H1 (cell line): Measurements from ENCODE around the gene BNC2.

Experiments used
- CHD2 ChIP-seq: IDR thresholded peaks from 2 replicates; pipeline ENCODE4 v1.6.1; 2012; ENCODE audit warnings: low read length, improper control_type of control experiment
- EZH2 ChIP-seq: fragments of 200-600 bp; sonication (generic); IDR thresholded peaks from 2 replicates; pipeline ENCODE4 v1.7.1; 2012; ENCODE audit warnings: low read depth, mild to moderate bottlenecking, moderate library complexity, low read length, inconsistent platforms; ENCODE audit not compliant: severe bottlenecking
- JUN ChIP-seq: IDR thresholded peaks from 2 replicates; pipeline ENCODE4 v1.6.1; 2011; ENCODE audit warnings: low read depth, mild to moderate bottlenecking, improper control_type of control experiment, low read length
- JUND ChIP-seq: IDR thresholded peaks from 2 replicates; pipeline ENCODE4 v1.6.1; 2011; ENCODE audit warnings: mild to moderate bottlenecking, improper control_type of control experiment, low read length
- MAX ChIP-seq: IDR thresholded peaks from 2 replicates; pipeline ENCODE4 v1.6.1; 2012; ENCODE audit warnings: inconsistent platforms
- POLR2A ChIP-seq, 2 experiments: IDR thresholded peaks; 1 replicate in 1 of 2; 2 replicates in 1 of 2; pipeline ENCODE4 v1.6.1; 2011; ENCODE audit warnings: low read depth in 2 of 2, low read length in 2 of 2, mild to moderate bottlenecking in 2 of 2; ENCODE audit errors: control extremely low read depth in 1 of 2
- SIN3A ChIP-seq, 2 experiments: IDR thresholded peaks in 1 of 2; conservative IDR thresholded peaks in 1 of 2; 2 replicates each; pipeline ENCODE4 v1.6.1; 2011 to 2012; ENCODE audit warnings: low read length in 2 of 2, improper control_type of control experiment in 1 of 2, low read depth in 1 of 2, mild to moderate bottlenecking in 1 of 2
- TCF12 ChIP-seq: IDR thresholded peaks from 2 replicates; pipeline ENCODE4 v1.6.1; 2011; ENCODE audit warnings: low read depth, mild to moderate bottlenecking, low read length
- USF2 ChIP-seq: IDR thresholded peaks from 2 replicates; pipeline ENCODE4 v1.6.1; 2011; ENCODE audit warnings: low read length, improper control_type of control experiment
- YY1 ChIP-seq: IDR thresholded peaks from 2 replicates; pipeline ENCODE4 v1.6.1; 2011; ENCODE audit warnings: low read depth, mild to moderate bottlenecking, low read length
- TF ChIP-seq, protein P1 (sequence below), 3 experiments: IDR thresholded peaks; 1 replicate in 2 of 3; 2 replicates in 1 of 3; pipeline versions ENCODE4 v1.5.1 to v1.6.1; 2011; ENCODE audit warnings: low read length in 3 of 3, mild to moderate bottlenecking in 3 of 3, inconsistent platforms in 2 of 3, low read depth in 1 of 3, moderate library complexity in 1 of 3; ENCODE audit not compliant: insufficient read depth in 1 of 3; ENCODE audit errors: control extremely low read depth in 1 of 3

DNA sequence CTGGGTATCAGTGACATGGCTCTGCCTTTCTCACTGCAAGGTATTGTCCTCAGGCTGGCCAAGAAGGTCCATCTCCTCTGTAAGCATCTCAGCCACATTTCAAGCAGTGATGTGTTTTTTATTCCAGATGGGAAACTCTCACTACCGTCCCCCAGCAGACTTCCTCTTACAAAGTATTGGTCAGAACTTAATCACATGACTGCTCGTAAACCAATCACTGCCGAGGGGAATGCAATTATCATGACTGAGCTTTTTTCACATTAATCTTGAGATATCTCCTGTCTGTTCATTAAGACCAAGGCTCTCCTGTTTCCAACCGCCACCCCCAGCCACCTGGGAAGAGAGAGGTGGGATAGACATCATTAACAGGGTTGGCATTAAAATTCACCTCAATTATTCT, 76.4 kb downstream of the BNC2 start:
- TF ChIP-seq USF2 = no peak
- TF ChIP-seq, protein P1, sequence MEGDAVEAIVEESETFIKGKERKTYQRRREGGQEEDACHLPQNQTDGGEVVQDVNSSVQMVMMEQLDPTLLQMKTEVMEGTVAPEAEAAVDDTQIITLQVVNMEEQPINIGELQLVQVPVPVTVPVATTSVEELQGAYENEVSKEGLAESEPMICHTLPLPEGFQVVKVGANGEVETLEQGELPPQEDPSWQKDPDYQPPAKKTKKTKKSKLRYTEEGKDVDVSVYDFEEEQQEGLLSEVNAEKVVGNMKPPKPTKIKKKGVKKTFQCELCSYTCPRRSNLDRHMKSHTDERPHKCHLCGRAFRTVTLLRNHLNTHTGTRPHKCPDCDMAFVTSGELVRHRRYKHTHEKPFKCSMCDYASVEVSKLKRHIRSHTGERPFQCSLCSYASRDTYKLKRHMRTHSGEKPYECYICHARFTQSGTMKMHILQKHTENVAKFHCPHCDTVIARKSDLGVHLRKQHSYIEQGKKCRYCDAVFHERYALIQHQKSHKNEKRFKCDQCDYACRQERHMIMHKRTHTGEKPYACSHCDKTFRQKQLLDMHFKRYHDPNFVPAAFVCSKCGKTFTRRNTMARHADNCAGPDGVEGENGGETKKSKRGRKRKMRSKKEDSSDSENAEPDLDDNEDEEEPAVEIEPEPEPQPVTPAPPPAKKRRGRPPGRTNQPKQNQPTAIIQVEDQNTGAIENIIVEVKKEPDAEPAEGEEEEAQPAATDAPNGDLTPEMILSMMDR (IDR thresholded peaks at IDR 0.05; ENCODE audit: control extremely low read depth in 1 of 3, insufficient read depth in 1 of 3, low read depth in 1 of 3, low read length in 3 of 3) = no peak
- no peak for TF ChIP-seq POLR2A (IDR thresholded peaks at IDR 0.05; ENCODE audit: control extremely low read depth in 1 of 2, low read depth in 2 of 2, low read length in 2 of 2)
- no peak for TF ChIP-seq SIN3A (conservative IDR thresholded peaks at IDR 0.05 in 1 of 2, IDR thresholded peaks at IDR 0.05 in 1 of 2; ENCODE audit: low read depth in 1 of 2, low read length in 2 of 2)
- TF ChIP-seq YY1 = no peak
- TF ChIP-seq CHD2 = no peak
- TF ChIP-seq TCF12 = no peak
- no peak for TF ChIP-seq JUND
- TF ChIP-seq EZH2 = no peak
- TF ChIP-seq JUN = no peak
- TF ChIP-seq MAX = no peak
